Right lobe of liver (tissue), 6 donors: Measurements from ENCODE around the gene SNRNP25. TPM values are rescaled to one million over a fixed set of nuclear protein-coding genes. Genes with fewer than 3 reads are reported as not detected.

Experiments
- ATAC-seq, 4 donors: fragments of 200-7000 bp; cut with Tn5 transposase; one replicate each; pipeline ENCODE4 v1.9.1; 2020; ENCODE audit warnings: mild to moderate bottlenecking in 4 of 4, moderate library complexity in 4 of 4
- DNase-seq, 3 donors: peaks; one replicate each; pipeline ENCODE4 v3.0.0-alpha.2; 2020
- H3K27ac ChIP-seq, 3 donors: fragments of 200-600 bp; one replicate each; pipeline ENCODE4 v1.8.0; 2022
- H3K27me3 ChIP-seq, 2 donors: fragments of 200-600 bp; one replicate each; pipeline ENCODE4 v1.8.0; 2022
- H3K36me3 ChIP-seq, 4 donors: fragments of 200-600 bp; sonication (generic) in 1 of 4; one replicate each; pipeline versions ENCODE4 v1.5.1 to v1.8.0; 2017 to 2022; ENCODE audit warnings: control low read depth in 1 of 4
- H3K4me1 ChIP-seq, 4 donors: fragments of 200-600 bp; sonication (generic) in 1 of 4; one replicate each; pipeline versions ENCODE4 v1.5.1 to v1.8.0; 2017 to 2022; ENCODE audit warnings: control low read depth in 1 of 4
- H3K4me3 ChIP-seq, 3 donors: fragments of 200-600 bp; one replicate each; pipeline ENCODE4 v1.8.0; 2022
- H3K9me3 ChIP-seq, 4 donors: fragments of 200-600 bp; sonication (generic) in 1 of 4; one replicate each; pipeline versions ENCODE4 v1.5.1 to v1.8.0; 2017 to 2022; ENCODE audit warnings: control low read depth in 1 of 4
- CTCF ChIP-seq, 4 donors: fragments of 200-600 bp in 3 of 4; fragments of 450-650 bp in 1 of 4; IDR thresholded peaks; one replicate each; pipeline versions ENCODE4 v1.5.1 to v1.8.0; 2016 to 2022; ENCODE audit warnings: antibody characterized with exemption in 4 of 4, mild to moderate bottlenecking in 2 of 4
- POLR2A ChIP-seq: fragments of 450-650 bp; IDR thresholded peaks from one replicate; pipeline ENCODE4 v1.6.1; 2017; ENCODE audit warnings: antibody characterized with exemption, mild to moderate bottlenecking
- WGBS: methylation state at CpG from one replicate; pipeline ENCODE4 v1.1.6; 2018; ENCODE audit warnings: low coverage, low lambda C conversion rate; ENCODE audit not compliant: insufficient coverage; ENCODE audit errors: missing lambda C conversion rate; 5-methylcytosine and 5-hydroxymethylcytosine counted together
- intact Hi-C, 2 donors: fragments of 100-400 bp; cut with DNase I; formaldehyde crosslinking; loops; one replicate each; pipeline versions ENCODE4 v1.11.2 to v1.14.1; 2022
- total RNA-seq, 6 experiments: library from RNA; depleted of rRNA in 2 of 6; stranded (reverse); fragments of >200 nt in 2 of 6; fragmentation: NEBNext Ultra II Directional in 3 of 6; extraction: Animal tissue kit (Norgen Biotek cat#: 25700) in 3 of 6; gene quantifications; one replicate each; pipeline versions ENCODE4 v1.1.0 to v1.2.4, GENCODE V29; 2016 to 2023
- donor health status: DM: no; HTN: yes; CAD: no.
- donor health status: DM: no; HTN: no; CAD: no.
- donor health status: DM: no; HTN: no; CAD: no.
- donor health status: DM: no; HTN: yes; CAD: no.
- donor health status: DM: no; HTN: yes; CAD: no.

SNRNP25 gene
- total RNA-seq, 6 experiments from 2014 or later, result 11.7 to 15.9 (median 14.8) TPM

GRCh38 chr16:66309-67182, 12.9 kb downstream of the SNRNP25 start:
- Histone ChIP-seq H3K27me3 (no peaks in the 10 kb centered on the region), H3K4me3 (no peak overlapping the region), H3K27ac (no peak overlapping the region), H3K36me3 (no peaks in the 10 kb centered on the region), H3K9me3 (no peaks in the 10 kb centered on the region), H3K4me1 (peaks cover 0 to 5% (median 0%) of the 10 kb centered on the region in 4 donors)
- no peak for TF ChIP-seq CTCF (IDR thresholded peaks at IDR 0.05)
- no peak for TF ChIP-seq POLR2A
- ATAC-seq, result no peak
- intact Hi-C loops, result no loop called here
- WGBS, result 77% methylated on average over 3 of the region's 13 CpGs
- DNase-seq, result peak in 1 of 3 donors; percentile 17

GRCh38 chr16:67183-67791, 13.7 kb downstream of the SNRNP25 start:
- peak in 2 of 3 donors; percentile 50 to 57 for DNase-seq
- no peak overlapping the region for H3K27ac ChIP-seq

GRCh38 chr16:67884-68789, 14.5 kb downstream of the SNRNP25 start:
- Histone ChIP-seq H3K36me3 (no peaks in the 10 kb centered on the region), H3K4me3 (no peak overlapping the region), H3K4me1 (peaks cover 0 to 12% (median 2%) of the 10 kb centered on the region in 4 donors), H3K9me3 (no peaks in the 10 kb centered on the region), H3K27me3 (no peaks in the 10 kb centered on the region), H3K27ac (no peak overlapping the region)
- 80% methylated on average over 3 of the region's 27 CpGs for WGBS
- ATAC-seq (no peak), DNase-seq (peak in 1 of 3 donors; percentile 17)
- intact Hi-C loops, result no loop called here
- TF ChIP-seq CTCF (IDR thresholded peaks at IDR 0.05) (no peak), POLR2A (no peak)

More at GRCh38 chr16:67183-67791, 13.7 kb downstream of the SNRNP25 start:
- 65% methylated on average over 2 of the region's 10 CpGs for WGBS
- Histone ChIP-seq H3K36me3 (no peaks in the 10 kb centered on the region), H3K9me3 (no peaks in the 10 kb centered on the region), H3K27me3 (no peaks in the 10 kb centered on the region), H3K4me3 (no peak overlapping the region), H3K4me1 (peaks cover 0 to 6% (median 0%) of the 10 kb centered on the region in 4 donors)
- TF ChIP-seq POLR2A (no peak), CTCF (IDR thresholded peaks at IDR 0.05) (no peak)
- ATAC-seq, result peak; percentile 2 to 46 (median 25)
- intact Hi-C loops, result no loop called here

GRCh38 chr16:69181-69580, 15.6 kb downstream of the SNRNP25 start:
- Histone ChIP-seq H3K4me1 (peaks cover 0 to 12% (median 2%) of the 10 kb centered on the region in 4 donors), H3K4me3 (no peak overlapping the region), H3K36me3 (no peaks in the 10 kb centered on the region), H3K9me3 (no peaks in the 10 kb centered on the region), H3K27ac (no peak overlapping the region), H3K27me3 (no peaks in the 10 kb centered on the region)
- no CpG with 5 or more reads among the region's 8 CpGs for WGBS
- DNase-seq (peak in 1 of 3 donors; percentile 13), ATAC-seq (no peak)
- TF ChIP-seq POLR2A (no peak), CTCF (IDR thresholded peaks at IDR 0.05) (no peak)
- intact Hi-C loops, result no loop called here
